ENCODE measurements around the gene L3MBTL1.
"Not testable (repeated sequence)": the region's sequence is repeated elsewhere in the genome, so short reads cannot be mapped to it uniquely, and the experiment has no call there.

Gene L3MBTL1

DNA sequence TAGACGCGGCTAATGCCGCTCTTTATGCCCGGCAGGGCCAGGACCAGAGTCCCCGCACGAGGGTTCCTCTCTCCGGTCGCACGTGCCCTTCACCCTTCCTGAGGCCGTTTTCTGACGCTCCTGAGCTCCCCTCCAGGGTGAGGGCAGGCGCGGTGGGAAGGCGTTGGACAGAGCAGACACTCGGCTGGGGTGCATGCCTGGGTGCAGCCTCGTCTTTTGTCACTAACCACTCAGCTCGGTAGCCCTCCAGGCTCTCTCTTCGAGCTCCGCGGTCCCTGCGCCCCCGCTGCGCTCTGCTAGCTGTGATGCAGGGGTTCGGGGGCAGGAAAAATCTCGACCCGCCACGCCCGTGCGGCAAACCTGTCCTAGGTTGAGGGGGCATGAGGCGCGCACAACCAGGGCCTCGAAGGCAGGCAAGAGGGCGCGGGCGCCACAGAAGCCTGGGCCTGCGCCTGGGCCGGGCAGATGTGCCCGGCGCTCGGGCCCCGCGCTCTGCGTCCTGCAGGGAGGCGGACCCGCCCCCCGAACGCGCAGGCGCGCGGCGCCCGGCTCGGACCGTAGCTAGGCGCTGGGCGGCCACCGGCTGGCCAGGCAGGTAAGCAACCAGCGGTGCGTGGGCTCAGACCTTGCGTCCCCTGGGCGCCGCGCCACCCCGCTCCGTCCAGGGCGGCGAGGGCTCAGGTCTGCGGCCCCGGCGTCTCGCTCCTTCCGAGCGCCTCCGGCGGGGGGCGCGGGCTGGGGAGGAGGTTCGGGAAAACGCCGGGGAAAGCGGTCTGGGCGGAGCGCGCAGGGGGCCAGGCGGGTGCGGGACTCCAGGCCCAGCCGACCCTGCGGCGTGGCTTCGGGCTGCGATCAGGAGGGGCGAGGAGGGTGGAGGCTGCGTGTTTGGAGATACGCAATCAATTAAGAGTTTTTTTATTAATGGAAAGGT is at the start of gene L3MBTL1:
Gene L3MBTL1 (plus strand): TSS at position 548 of the 931 bp plus-strand sequence. CDS start 5,807 bp downstream, outside the sequence.
- peak; percentile 5 for DNase-seq

- no peak for DNase-seq
Measured at GRCh38 chr20:43458422-43458924, 49.0 kb upstream of the L3MBTL1 start.

DNA sequence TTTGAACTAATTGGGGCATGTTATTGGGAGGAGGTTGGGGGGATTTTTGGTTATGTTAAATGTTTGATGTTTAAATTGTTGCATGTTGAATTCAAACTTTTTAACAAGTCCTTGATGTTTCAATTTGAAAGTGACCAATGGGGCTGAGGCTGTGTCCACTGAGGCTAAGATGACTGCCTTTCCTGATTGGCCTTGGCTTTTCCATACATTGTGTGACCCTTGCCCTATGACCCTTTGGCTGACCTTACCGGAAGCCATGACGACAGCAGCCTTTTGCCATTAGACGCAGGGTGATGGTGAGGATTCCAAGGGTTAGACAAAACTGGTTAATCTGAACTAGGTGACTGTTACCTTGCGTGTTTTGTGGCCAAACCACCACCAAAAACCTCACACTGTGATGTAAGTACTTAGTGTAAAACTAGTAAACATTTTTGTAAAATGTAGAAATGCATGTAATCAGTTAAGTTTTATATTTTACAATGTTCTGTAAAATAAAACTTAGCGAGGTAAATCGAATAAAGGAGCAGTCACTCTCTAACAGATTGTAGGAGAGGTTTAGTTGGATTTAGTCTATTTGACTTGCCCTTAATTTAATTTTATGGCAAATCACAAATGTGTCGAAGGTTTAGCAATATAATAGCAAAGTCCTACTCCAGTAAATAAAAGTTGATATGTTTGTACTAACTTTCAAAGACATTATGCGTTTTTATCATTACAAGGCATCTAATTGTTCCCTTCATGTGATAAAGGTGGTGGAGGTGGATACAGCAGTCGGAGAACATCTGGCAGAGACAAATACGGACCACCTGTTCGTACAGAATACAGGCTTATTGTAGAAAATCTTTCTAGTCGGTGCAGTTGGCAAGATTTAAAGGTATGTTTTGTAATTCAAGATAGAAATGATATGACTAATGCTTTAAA is 48.2 kb upstream of the L3MBTL1 start:
- DNase-seq: no peak

GRCh38 chr20:43460172-43460829 is 47.2 kb upstream of the L3MBTL1 start:
- no peak for DNase-seq

GRCh38 chr20:43460830-43461200 is 46.7 kb upstream of the L3MBTL1 start:
- no peak for DNase-seq

DNA sequence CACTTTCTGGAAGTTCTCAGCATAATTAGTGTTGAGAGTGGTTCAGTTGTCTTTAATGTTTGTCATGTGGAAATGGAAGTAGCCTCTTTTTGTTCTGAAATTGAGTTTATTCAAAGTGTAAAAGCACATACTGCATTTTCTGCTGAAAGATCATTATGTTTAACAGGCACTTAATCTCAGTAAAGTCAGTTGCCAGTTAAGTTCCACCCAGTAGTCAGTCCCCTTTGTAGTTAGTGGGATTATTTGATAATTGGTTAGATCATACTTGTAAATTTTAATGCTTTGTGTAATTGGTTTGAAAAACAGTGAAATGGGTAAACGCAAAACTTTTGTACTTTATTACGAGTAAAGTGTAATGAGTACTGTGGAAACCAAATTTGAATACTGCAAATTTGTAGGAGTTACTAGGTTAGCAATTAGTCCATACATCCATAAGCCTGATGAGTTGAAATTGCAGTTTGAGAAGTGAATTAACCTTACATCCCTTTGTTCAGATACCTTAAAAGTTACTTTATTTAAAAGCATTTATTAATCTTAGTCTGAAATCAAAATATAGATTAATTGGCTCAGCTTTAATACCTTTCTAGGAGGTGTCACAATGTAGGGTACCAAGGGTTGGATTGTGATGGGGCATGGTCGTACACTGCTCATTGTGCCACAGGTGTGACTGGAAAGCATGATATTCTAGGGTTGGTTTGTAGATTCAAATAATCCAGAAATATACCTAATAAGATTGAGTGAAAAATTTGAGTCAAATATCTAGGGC is 45.4 kb upstream of the L3MBTL1 start:
- DNase-seq: no peak

- no peak for DNase-seq
Measured at GRCh38 chr20:43462660-43463526, 44.6 kb upstream of the L3MBTL1 start.

GRCh38 chr20:43463527-43464218 is 43.8 kb upstream of the L3MBTL1 start:
- DNase-seq: no peak

- DNase-seq: no peak
Measured at GRCh38 chr20:43464219-43464790, 43.2 kb upstream of the L3MBTL1 start.

DNA sequence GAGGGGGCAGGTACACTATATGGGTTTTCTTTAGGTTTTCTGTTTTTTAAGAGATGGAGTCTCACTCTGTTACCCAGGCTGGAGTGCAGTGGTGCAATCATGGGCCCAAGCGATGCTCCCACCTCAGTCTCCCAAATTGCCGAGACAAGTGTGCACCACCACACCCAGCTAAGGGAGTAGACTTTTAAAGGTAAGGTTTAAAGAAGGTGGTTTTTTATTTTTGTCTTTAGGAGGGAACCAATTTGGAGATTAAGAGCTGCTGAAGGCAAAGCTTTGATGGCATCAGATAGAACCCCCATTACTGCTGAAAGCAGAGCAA is 41.9 kb upstream of the L3MBTL1 start:
- no peak for DNase-seq

DNA sequence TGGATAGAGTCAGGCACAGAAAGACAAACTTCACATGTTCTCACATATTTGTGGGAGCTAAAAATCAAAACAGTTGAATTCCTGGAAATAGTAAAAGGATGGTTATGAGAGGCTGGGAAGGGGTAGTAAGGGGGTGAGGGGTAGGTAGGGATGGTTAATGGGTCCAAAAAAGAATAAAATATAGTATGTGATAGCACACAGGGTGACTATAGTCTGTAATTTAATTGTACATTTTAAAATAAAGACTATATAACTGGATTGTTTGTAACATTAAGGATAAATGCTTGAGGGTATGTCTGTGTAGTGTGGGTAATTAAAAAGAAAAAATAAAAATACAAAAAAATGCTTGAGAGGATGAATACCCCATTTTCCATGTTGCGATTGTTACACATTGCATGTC is 39.9 kb upstream of the L3MBTL1 start:
- no peak for DNase-seq

GRCh38 chr20:43472671-43473380 is 34.7 kb upstream of the L3MBTL1 start:
- no peak for DNase-seq

- no peak for DNase-seq
Measured at GRCh38 chr20:43473381-43473704, 34.2 kb upstream of the L3MBTL1 start.

DNA sequence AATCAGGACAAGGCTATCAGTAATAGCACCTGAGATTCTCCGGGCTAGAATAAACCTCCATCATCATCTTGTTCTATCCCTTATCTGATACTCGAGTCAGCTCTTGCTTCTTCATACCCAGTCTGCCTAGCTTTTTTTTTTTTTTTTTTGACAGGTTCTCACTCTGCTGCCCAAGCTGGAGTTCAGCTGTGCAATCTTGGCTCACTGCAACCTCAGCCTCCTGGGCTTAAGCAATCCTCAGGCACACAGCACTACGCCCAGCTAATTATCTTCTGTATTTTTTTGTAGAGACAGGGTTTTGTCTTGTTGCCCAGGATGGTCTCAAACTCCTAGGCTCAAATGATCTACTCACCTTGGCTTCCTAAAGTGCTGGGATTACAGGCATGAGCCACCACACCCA is 30.3 kb upstream of the L3MBTL1 start:
- no peak for DNase-seq

GRCh38 chr20:43477619-43478018 is 29.9 kb upstream of the L3MBTL1 start:
- no peak for DNase-seq

DNA sequence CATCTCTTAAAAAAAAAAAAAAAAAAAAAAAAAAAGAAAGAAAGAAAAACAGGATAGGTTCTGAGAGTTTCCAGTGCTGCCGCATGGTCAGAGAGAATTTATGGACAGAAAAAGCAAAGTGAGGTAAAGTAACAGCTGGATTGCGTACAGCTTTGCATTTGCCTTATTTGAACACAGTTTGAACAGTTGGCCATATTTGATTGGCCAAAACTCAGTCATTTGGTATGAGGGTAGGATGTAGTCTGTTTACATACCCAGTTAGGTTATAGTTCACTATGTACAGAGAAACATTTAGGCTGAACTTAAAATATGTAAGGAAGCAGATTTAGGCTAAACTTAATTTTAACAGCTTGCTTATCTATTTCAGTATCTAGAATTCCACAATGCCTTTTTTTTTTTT is 17.5 kb upstream of the L3MBTL1 start:
- DNase-seq: no peak

GRCh38 chr20:43492101-43492500 is 15.4 kb upstream of the L3MBTL1 start:
- DNase-seq: no peak

- no peak for DNase-seq
Measured at GRCh38 chr20:43495388-43495787, 12.1 kb upstream of the L3MBTL1 start.

DNA sequence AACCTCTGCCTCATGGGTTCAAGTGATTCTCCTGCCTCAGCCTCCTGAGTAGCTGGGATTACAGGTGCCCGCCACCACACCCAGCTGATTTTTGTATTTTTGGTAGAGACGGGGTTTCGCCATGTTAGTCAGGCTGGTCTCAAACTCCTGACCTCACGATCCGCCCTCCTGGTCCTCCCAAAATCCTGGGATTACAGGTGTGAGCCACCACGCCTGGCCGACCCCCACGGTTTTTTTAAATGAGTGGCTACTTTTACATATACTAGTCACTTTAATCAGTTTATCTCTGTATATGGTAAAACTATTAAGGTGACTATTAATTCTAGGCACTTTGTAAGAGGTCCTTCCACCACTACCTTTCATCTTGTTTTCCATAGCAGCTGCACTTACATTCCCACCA is 5.5 kb upstream of the L3MBTL1 start:
- not testable (repeated sequence) for DNase-seq

DNA sequence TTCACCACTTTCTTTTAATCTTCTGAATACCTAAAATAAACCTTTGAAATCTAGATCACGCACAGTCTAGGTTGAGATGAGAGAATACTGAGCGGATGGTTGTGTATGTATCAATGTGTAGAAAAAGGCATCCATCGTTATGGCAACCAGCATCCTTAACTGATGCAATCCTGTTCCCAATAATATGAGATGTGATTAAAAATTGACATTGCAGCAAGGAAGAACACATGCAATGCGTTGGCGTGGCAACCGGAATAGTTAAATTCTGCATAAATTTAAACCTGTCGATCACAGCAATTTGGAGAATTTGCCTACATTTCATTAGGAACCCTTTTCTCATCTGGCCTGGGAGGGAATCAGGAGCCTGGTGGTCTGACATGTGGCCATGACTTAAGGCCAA is 1.3 kb upstream of the L3MBTL1 start:
- no peak for DNase-seq
